Erythroblast (primary cell): Measurements from ENCODE around the gene PIGC.

Experiments used
- DNase-seq, 2 experiments: peaks; one replicate each; lab custom pipeline; 2025; lab: John Stamatoyannopoulos, UW
- GATA1 ChIP-seq: IDR thresholded peaks from 2 replicates; pipeline ENCODE4 v1.6.1; 2011; ENCODE audit warnings: low read depth, mild to moderate bottlenecking, control low read depth, low read length, moderate library complexity
- POLR2A ChIP-seq: IDR thresholded peaks from 2 replicates; pipeline ENCODE4 v1.6.1; 2011; ENCODE audit warnings: mild to moderate bottlenecking, low read length

PIGC gene

DNA sequence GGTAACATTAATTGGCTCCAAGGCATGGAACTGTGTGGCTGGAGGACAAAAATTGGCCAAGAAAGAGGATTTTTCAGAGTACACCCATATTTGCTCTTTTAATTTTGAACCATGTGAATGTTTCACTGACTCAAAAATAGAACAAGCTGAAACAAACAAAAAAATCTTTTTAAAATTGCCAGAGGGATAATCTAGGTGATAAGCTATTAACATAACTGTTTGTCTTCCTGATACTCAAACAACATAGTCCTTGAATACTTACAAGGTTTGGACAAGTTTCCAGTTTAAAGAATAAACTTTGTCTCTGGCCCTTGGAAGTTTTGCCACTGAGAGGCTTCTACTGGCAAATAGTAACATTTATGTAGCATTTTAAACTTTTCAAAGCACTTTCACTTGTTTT, 30.0 kb upstream of the PIGC start:
- TF ChIP-seq POLR2A (no peak), GATA1 (no peak)
- DNase-seq: no peak

DNA sequence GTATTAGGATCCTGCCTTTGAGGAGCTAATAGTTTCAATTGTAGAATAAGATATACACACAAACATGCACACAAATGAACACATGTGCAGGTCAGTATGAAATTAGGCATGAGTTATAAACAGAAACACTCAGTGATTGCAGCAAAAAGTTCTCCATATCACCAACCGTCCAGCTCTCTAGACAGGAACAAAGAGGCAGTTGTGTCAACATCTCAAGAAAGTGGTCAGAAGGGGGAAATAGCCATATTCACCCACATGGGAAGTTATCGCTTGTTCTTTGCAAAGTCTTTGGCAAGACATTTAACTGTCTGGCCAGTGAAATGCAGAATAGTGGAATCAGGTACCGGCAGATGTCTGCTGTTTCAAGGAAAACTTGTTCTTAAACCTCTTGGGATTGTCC, 29.4 kb upstream of the PIGC start:
- TF ChIP-seq POLR2A (no peak), GATA1 (no peak)
- no peak for DNase-seq

DNA sequence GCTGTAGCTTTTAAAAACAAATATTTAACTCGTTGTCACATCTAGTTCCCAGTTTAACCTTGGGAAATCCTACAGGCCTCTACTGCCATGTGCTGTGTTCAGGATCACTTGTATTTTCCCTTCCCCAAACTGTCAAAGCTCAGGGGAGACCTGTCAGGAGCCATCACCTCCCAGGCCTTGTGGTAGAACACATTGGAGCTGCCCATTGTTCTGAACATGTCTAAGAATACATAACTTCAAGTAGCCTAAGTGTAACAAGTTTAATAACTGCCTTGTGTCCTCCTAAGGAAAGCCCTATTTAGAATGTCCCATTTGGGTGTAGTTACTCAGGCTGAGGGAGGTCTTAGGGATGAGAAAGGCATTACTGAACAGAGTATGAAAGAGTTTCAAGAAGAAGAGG, 28.6 kb upstream of the PIGC start:
- TF ChIP-seq POLR2A (no peak), GATA1 (no peak)

DNA sequence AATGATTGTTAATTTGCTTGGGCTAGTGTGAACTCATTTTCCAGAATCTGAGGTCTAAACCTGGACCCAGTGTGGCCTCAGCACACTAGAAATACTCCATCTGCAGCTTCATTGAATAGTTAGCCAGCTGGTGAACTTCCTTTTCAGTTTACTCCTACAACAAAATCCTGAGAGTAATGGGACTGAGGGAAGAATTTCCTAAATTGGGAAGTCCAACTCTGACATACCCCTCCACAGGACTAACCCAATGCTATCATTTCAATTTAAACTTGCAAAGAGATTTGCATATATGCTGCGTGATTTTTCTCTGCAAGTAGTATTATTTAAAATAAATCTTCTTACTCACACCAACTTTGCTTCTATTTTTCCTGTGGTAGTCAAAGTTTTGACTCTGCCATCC, 27.8 kb upstream of the PIGC start:
- no peak for TF ChIP-seq GATA1

More for the DNA sequence above, 28.6 kb upstream of the PIGC start:
- DNase-seq: no peak

DNA sequence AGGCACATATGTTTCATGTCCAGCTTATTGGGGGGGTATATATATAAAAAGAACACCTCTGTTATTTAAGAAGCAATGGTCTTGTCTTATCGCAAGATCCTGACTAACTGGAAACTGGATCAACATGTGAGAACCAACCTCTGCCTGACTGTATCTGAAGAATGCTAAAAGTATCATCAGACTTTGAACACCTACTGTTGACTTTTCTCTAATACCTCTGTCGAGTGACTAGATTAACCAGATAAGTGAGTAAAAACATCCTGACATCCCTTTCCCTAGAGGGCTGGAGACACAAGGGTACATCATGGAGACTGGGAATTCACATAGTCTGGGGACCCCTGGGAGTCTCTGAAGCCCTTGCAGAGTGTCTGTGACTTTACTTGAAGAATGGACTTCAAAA, 26.3 kb upstream of the PIGC start:
- no peak for DNase-seq
- TF ChIP-seq POLR2A (no peak), GATA1 (no peak)

More for the DNA sequence above, 27.8 kb upstream of the PIGC start:
- no peak for DNase-seq

DNA sequence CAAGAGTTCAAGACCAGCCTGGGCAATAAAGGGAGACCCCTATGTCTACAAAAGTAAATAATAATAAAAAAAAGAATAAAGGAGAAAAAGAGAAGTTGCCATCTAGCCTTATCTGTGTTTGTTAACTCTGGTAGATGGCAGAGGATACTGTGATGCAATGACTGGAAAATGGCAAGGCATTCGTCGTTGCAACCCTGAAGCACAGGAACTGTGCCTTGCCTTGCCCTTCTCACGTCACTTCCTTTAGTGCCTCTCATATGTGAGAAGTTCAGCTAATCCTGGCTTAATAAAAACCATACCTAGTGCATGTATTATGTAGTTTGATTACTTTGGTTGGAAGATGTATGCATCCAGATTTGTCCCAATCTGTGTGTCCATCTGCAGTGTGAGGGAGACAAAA, 25.8 kb upstream of the PIGC start:
- DNase-seq: no peak
- TF ChIP-seq GATA1 (no peak), POLR2A (no peak)

DNA sequence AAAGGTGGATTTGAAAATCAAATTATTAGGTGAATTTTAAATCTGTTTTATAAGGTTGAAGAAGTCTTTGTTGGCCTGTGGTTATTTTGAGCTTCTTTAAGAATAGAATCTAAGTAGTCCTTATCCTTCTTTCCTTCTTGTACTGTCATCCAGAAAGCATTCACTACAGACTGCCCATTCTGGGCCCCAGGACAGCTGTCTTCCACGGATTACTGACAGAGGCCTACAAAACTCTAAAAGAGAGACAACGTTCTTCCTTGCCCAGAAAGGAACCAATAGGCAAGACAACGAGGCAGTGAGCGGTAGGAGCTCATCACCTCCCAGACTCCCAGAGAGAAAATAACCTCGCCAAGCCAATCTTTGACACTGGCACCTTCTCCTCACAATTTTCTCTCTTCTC, 24.4 kb upstream of the PIGC start:
- TF ChIP-seq POLR2A (no peak), GATA1 (no peak)

DNA sequence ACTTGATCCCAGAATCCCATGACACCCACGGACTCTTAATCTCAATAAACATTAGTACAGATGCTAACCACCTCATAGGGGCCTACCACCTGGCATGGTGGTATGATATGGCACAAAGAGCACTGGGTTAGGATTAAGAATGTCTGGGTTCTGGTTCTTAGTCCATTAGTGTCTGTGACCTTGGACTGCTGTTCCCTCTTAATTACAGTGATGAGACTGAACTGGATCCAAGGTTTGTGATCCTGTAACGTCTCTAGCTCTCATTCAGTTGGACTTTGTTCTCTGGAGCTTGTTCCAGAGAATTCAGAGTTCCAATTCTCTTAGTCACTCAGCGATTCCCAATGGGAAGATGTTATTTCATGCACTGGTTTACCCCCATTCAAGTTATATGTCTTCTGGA, 23.6 kb upstream of the PIGC start:
- no peak for DNase-seq
- no peak for TF ChIP-seq GATA1
- TF ChIP-seq POLR2A: no peak

More for the DNA sequence above, 24.4 kb upstream of the PIGC start:
- DNase-seq: no peak

DNA sequence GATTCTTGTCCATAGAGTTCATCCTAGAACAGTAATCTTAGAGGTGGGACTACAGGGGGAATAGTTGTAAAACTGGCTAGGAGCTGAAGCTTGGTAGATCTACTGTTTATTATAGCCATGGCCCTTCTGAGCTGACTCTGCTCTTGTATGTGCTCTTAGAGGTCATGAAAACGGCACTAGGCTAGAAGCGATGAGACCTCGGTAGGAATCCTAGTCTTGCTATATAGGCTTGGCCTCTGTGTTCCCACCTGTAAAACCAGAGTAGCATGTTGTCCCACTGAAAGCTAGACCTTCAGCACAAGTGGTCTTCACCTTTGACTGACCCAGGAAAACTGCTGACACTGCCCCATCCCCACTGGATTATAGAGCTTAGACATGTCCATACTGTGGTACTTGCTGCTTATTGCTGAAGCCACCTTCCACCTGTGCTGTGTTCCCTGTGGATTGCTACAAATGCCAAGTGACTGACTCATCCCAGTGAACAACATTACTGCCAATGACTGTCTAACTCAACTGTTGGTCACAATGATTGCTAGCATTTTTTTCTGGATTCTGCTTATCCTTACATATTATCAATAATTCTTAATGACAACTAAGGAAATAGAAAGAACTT, 23.0 kb upstream of the PIGC start:
- no peak for DNase-seq
- TF ChIP-seq POLR2A: no peak
- TF ChIP-seq GATA1: no peak

DNA sequence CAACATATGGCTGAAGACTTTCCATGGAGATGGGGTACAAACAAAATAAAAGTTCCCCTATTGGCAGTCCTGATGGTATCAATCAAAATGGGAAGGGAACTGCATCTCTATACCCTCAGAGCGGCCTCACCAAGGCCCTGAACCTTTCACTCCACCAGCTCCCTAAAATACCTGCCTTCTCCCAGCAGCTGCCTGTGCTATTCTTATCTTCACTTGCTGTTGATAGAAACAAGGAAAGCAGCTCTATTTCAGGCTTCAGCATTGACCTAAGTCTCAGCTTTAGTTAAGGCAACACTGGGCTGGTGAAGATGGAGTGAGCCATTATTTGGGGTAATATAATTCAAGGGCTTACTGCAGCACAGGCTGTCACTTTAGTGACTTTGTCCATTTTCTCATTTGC, 21.7 kb upstream of the PIGC start:
- TF ChIP-seq POLR2A: no peak
- TF ChIP-seq GATA1: no peak
- DNase-seq: no peak

DNA sequence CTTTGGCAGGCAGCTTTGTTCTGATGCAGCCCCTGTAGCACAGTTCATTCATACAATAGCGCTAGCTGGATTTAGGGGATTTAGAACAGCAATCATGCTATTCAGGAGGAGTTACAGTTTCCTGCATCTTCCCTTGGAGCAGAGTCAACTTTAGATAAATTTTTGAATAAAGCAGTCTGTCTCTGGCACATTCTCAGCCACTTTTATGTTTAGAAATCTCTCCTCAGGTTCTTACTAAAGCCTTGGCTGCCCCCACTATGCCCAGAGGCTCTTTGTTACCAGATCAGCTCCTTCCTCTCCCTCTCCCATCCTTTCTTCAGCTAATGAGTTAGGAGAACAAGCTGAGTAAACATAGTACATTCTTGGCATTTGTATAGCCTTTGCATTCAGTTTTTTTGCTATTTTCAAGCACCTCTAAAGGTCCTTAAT, 17.0 kb upstream of the PIGC start:
- DNase-seq: no peak
- TF ChIP-seq POLR2A: no peak
- no peak for TF ChIP-seq GATA1

DNA sequence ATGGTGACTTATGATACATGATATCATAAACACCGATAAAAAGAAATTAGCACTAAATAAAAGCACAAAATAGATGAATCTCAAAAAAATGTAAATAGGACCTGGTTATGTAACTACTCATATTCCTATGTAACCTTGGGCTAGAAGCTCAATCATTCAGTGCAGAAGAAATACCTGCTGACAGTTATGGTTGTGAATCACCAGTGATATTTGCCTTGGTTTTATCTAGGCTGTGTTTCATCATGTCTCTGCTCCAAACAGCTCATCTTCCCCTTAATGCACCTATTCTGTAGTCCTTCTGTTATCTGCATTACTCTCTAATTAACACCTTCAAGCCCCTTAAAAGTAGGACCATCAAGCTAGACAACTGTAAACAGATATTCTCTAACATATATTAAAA, 16.3 kb upstream of the PIGC start:
- TF ChIP-seq GATA1 (no peak), POLR2A (no peak)
- peak in 1 of 2 experiments; percentile 29 for DNase-seq

DNA sequence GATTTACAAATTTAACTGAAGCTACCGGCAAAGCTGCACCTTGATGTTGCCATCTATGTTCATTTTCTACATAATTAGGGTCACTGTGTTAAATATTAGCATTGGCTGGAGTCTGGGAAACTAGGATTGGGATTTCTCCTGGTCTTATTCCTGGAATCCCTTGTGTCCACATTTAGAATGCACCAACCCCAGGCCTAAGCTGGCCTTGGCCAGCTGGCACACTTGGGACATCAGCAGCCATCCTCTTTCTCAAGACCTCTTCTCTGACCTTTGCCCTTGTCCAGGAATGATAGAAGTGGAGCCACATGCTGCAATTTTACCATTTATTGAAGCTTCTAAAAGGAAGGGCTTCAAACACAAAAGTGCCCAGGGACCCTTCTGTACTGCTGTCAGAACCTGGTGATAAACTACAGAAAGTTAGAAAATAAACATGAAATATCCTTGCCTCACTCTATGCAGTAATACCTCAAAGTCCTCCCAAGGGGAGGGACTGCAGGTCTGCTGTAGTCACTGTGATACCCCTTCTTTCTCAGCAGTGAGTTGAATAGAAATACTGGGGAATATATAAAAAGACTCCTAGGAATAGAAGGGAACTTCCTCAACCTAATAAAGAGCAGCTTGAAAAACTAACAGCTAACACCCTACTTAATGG, 13.7 kb upstream of the PIGC start:
- no peak for TF ChIP-seq GATA1
- no peak for TF ChIP-seq POLR2A
- no peak for DNase-seq

DNA sequence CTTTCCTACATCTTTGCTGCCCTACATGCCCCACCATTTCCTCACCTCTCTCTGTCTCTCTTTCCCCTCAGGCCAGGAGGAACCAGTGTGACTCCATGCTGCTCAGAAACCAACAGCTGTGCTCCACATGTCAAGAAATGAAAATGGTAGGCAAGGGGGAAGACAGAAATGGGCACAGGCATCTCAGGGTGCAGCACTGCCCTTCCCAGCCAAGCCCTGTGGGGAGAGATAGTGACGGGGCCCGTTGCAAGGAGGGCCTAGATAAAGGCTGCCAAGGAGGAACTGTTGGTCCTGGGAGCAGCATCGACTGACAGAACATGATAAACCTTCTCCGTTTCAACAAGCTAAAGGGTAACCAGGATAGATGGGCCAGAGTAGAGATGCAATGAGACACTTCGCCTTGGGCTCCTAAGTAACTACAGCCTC, 12.5 kb upstream of the PIGC start:
- peak; percentile 93 to 99 for DNase-seq
- TF ChIP-seq POLR2A: peak; percentile 93
- TF ChIP-seq GATA1: peak; percentile 97

DNA sequence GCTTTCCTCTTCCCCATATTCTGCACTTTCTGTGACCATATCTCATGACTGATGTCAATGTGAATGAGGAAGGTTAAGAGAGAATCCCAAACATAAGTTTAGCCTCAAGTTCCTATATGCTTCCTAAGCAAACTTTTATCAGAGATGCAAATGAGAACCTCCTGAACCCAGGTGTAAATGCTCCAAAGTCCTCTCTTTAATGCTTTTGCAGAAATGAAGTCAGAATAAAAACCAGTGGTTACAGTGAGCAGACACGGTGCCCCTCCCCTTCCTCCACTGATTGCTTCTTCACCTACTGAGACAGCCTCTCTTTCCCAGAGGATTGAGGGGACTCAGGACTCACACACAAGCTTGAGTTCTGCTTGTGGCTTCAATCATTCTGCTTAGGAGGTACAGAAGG, 11.6 kb upstream of the PIGC start:
- no peak for DNase-seq
- TF ChIP-seq GATA1 (no peak), POLR2A (no peak)
